ENCODE results near the gene SDK2.

SDK2 gene

DNA sequence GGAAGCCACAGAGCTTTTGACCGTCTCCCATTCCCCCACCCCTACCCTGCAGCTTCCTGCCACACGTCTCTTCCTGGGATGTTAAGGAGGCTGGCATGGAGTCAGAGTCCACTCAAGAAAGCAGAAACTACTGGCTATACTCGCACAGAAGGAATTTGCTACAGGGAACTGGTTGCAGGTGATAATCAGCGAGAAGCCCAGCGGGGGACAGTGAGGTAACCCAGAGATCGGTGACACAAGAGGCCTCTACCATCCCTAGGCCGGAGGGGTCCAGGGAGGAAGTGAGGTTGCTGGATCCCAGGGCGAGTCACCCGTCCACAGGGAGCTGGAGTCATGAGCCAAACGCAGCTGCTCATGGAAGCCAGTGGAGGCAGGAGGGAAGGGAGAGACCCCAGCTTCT lies 93.7 kb downstream of the SDK2 start:
- TF ChIP-seq POLR2A (IDR thresholded peaks at IDR 0.05; ENCODE audit: low read depth, low read length): no peak
- FAIRE-seq: no peak
- no peak for DNase-seq (ENCODE audit: insufficient read length, low spot score)

DNA sequence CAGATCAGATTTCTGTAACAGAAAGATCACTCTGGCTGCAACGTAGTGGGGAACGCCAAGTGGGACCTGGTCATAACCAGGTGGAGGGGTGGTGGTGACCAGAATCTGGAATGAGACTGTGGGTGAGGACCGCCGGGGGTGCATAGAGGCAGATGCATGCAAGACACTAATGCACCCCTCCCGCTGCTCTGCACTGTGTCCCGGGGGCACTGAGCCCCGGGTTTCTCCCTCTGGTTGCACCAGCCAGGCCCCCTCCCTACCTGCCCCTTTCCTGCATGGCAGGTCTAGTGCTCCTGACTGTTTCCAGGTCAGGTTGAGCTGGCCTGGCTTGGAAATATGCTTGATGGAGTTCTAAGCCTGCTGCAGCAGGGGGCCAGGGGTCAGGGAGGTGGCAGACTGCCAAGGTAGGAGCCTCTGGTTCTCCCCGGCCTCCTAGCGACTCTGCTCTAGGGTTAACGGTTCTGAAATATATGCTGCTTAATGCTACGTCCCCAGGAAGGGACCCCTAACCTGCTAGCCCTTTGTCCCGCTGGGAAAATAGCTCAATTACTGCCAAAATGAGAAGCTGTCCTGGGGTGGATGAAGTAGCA lies 94.3 kb downstream of the SDK2 start:
- no peak for FAIRE-seq
- TF ChIP-seq POLR2A (IDR thresholded peaks at IDR 0.05; ENCODE audit: low read depth, low read length): no peak
- no peak for DNase-seq (ENCODE audit: insufficient read length, low spot score)

DNA sequence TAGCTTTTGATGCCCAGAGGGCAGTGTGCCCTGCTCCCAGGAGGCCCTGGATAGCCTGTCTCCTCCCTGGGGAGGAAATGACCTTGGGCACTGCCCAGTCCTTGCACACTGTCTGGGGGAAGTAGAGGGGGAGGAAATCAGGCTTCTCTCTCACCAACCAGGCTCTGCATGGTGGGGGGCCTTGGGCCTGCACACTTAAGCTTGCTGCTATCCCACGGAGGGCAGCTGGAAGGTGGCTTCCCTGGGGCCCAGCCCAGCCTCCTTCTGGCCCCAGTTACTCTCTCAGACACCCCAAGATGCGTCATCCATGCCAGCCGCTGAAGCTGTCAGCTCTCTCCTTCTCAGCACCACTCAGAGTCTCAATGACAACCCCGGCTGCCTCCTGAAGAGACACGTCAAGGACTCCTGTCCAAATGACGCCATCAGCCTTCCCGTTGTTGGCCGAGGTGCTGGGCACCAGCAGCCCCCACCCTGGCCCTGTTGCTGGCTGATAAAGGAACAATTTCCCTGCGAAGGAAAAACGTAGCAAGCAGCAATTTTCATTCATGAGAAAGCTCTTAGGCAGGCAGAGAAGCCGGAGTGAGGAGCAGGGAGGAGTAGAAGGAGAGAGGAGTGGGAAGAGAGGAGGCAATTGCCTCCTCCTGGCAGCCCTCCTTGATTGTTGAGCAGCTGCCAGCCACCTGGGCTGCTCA lies 95.5 kb downstream of the SDK2 start:
- DNase-seq (ENCODE audit: insufficient read length, low spot score) (no peak), FAIRE-seq (no peak)
- TF ChIP-seq POLR2A (IDR thresholded peaks at IDR 0.05; ENCODE audit: low read depth, low read length): no peak

DNA sequence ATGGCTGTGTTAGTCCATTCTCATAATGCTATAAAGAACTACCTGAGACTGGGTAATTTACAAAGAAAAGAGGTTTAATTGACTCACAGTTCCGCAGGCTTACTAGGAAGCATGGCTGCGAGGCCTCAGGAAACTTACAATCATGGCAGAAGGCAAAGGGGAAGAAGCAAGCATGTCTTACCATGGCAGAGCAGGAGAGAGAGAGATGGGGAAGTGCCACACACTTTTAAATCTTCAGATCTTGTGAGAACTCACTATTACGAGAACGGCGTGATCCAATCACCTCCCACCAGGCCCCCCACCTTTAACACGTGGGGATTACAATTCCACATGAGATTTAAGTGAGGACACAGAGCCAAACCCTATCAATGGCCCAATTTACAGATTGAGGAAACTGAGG lies 96.5 kb downstream of the SDK2 start:
- FAIRE-seq: no peak
- no peak for DNase-seq (ENCODE audit: insufficient read length, low spot score)
- no peak for TF ChIP-seq POLR2A (IDR thresholded peaks at IDR 0.05; ENCODE audit: low read depth, low read length)

DNA sequence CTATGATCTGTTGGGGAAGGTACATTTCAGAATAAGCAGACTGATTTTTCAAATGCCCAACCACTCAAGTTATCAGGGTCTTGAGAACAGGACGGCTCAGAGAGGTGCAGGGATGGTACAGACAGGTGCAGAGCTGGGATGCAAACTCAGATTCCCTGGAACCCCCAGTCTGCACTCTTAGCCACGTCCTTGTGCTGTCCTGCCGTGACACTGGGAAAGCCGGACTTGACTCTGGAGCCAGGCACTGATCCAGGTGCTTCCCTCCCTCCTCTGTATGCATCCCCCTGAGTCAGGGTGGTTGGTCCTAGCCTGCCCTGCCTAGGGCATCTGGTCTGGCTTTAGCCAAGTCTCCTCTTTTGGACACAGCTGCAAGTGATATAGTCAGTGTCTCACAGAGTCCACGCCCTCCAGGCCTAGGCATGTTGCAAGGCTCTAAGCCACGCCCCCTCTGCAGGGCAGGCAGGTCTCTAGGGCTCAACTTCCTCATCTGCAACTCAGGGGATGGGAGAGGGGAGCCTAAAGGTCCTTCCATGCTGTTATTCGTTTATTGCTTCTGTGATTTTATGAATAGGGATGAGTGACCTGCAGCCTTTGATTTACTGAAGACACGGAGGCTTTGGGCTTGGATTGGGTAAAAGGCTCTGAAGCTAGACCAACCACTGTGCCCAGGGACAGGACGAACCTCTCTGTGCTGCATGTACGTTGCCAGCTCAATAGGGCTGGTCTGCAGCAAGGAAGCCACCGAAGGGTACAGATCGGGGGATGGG lies 97.3 kb downstream of the SDK2 start:
- no peak for TF ChIP-seq POLR2A (IDR thresholded peaks at IDR 0.05; ENCODE audit: low read depth, low read length)
- FAIRE-seq: no peak

DNA sequence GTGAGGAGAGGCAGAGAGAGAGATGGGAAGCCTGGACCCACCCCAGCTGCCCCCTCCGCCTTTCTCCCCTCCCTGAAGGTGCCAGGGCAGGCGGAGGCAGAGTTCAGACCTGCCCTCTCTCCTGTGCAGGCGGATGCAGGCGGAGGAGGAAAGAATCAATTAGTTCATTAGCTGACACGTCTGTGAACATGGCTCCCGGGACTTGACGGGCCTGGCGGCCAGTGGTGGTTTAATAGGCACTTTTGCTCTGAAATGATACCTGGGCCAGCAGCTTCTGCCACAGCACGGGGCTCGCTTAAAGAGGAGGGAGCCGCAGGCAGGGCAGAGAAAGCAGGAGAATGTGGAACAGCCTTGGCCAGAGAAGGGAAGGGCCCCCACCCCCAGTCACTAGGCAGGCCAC lies 98.1 kb downstream of the SDK2 start:
- TF ChIP-seq POLR2A (IDR thresholded peaks at IDR 0.05; ENCODE audit: low read depth, low read length): no peak
- FAIRE-seq: no peak

More for the DNA sequence above, 97.3 kb downstream of the SDK2 start:
- DNase-seq (ENCODE audit: insufficient read length, low spot score): no peak

DNA sequence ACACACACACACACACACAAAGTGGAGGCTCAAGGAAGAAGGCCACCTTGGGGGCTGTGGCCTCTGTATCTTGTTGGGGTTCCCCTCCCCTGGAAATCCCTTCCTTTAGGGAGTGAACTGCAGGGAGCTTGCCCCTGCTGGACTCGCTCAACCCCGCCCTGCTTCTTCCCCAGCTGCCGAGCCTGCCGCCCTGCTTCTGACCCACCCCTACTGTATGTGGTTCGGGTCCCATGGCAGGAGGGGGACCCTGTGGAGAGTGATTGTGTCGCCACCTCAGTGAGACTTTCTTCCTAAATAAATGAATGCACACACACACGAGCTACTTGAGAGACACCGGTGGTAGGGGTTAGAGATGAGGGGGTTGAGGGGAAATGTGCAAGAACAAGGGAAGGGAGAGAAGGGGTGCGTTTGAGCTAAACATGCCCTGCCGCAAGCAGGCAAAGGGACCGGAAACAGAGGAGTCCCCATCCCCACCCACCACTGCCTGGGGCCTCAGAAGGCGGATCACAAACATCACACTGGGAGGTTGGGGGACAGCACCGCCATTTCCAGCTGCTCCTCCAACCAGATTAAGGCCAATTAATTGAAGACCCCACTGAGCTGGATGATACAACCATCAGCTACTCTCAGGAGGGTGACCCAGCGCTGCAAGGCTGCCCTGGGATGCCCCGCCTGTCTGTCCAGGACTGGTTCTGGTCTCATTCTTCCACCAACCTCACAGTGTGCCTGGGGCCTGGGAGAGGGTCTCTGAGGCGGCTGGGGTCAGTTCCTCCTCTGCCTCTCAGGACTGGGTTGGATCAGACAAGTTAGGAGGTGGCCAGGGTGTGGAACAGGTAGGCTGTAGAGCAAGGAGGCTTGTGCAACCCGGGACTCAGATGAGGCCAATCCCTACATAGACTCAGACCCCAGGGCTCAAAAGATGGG lies 98.9 kb downstream of the SDK2 start:
- TF ChIP-seq POLR2A (IDR thresholded peaks at IDR 0.05; ENCODE audit: low read depth, low read length): no peak
- FAIRE-seq: no peak

More for the DNA sequence above, 98.1 kb downstream of the SDK2 start:
- no peak for DNase-seq (ENCODE audit: insufficient read length, low spot score)

DNA sequence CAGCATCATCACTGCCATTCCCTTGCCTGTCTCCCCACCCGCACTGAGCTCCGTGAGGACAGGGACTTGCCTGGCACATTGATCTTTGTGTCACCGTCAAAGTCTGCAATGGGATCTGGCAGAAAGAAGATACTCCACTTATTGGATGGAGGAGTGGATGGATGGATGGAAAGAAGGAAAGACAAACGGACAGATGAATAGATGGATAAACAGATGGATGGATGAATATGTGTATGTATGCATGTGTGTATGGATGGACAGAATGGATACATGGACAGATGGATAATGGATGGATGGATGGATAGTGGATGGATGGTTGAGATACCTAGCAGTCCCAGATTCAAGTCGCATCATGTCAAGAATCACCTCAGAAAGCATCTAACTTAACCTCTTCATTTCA lies 99.9 kb downstream of the SDK2 start:
- TF ChIP-seq POLR2A (IDR thresholded peaks at IDR 0.05; ENCODE audit: low read depth, low read length): no peak
- DNase-seq (ENCODE audit: insufficient read length, low spot score): no peak
- FAIRE-seq: no peak

More for the DNA sequence above, 98.9 kb downstream of the SDK2 start:
- no peak for DNase-seq (ENCODE audit: insufficient read length, low spot score)

DNA sequence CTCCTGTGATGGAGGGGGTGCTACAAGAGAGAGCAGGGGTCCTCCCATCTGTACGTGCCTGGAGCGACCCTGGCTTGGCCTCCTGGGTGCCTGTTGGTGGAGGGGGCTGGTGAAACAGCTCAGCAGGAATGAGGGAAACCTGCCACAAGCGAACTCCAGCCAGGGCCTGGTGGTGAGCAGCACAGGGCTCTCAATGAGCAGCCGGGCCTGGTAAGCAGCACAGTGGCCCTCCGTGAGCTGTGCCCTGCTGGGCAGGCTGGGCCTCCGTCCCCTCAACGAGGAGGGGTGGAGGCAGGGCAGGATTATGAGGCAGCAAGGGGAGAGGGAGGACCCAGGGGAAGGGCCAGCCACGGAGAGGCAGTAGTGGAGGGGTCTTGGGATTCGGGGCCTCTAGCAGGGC lies 101.9 kb downstream of the SDK2 start:
- DNase-seq (ENCODE audit: insufficient read length, low spot score) (no peak), FAIRE-seq (no peak)
- no peak for TF ChIP-seq POLR2A (IDR thresholded peaks at IDR 0.05; ENCODE audit: low read depth, low read length)

DNA sequence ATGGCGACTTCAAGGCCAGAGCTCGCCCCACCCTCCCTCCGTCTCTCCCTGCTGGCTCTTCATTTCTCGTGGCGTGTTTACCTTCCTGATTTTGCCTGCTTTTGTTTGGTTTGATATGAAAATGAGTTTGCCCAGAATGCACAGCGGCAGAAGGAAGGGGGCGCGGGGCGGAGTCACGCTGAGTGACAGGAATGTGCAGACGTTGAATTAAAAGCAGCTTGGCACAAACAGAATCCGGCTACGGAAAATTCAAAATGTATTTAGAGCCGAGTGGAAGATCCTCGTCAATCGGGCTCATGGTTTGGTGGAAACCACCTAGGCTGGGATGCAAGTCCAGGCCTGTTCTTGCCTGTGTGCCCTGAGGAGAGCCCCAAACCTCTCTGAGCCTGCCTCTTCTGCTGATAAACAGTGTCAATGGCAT lies 102.7 kb downstream of the SDK2 start:
- FAIRE-seq (no peak), DNase-seq (ENCODE audit: insufficient read length, low spot score) (no peak)
- TF ChIP-seq POLR2A (IDR thresholded peaks at IDR 0.05; ENCODE audit: low read depth, low read length): no peak

DNA sequence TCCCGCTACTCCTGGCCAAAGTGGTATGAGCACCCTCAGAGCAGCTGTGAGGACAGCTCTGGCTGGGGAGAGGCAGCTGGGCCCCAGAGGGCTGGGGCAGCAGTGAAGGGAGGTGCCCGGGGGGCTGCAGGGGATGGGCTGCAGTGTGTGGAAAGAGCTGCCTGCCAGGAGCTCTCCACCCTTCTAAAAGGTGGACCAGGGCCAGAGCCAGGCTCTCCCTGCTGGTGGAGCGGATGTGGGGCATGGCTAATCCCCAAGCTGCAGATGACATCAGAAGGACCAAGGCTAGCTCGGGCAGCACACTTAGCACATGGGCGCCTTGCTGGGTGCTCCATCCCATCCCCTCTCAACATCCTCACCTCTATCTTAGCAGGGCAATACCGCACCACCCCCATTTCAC lies 103.1 kb downstream of the SDK2 start:
- DNase-seq (ENCODE audit: insufficient read length, low spot score) (no peak), FAIRE-seq (no peak)
- no peak for TF ChIP-seq POLR2A (IDR thresholded peaks at IDR 0.05; ENCODE audit: low read depth, low read length)

DNA sequence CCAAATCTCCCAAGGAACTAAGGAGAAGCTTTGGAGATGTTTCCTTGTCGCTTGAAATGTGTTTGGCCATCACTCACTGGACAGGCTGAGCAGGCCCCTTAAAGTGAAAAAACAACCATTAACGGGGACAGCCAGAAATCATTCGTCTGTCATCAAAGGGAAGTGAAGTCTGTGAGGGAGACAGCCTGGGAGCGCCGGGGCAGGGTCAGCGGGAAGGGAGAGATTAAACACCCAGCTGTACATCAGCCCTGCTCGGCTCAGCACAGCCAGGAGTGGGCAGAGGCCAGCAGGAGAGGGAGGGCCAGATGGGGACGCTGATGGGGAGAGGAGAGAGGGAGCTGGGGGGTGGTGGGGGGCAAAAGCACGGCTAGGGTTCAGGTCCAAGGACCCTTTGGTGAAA lies 105.1 kb downstream of the SDK2 start:
- FAIRE-seq: no peak

DNA sequence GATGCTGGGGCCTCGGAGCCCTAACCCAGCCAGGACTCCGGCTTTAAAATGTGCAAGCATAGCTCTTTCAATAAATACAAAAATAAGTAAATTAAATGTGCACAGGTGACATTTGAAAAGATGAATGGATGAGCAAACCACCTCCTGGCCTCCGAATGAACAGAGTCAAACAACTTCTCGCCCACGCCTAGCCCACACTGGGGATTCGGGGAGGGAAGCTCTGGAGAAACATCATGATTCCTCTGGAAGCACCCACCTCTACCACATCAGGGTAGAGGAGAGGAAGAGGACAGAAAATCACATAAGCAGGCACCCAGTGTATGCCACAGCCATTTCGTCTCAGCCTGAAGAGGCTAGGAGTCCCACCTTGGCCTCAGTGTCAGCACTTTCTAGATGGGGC lies 105.8 kb downstream of the SDK2 start:
- FAIRE-seq (no peak), DNase-seq (ENCODE audit: insufficient read length, low spot score) (no peak)
- no peak for TF ChIP-seq POLR2A (IDR thresholded peaks at IDR 0.05; ENCODE audit: low read depth, low read length)

More for the DNA sequence above, 105.1 kb downstream of the SDK2 start:
- TF ChIP-seq POLR2A (IDR thresholded peaks at IDR 0.05; ENCODE audit: low read depth, low read length): no peak
- no peak for DNase-seq (ENCODE audit: insufficient read length, low spot score)
